ENCODE results near the gene GCC1.
A peak's percentile ranks its signal among the peaks of the same experiment; 100 is the strongest.
"Not testable (repeated sequence)": the region's sequence is repeated elsewhere in the genome, so short reads cannot be mapped to it uniquely, and the experiment has no call there.

Gene GCC1

GRCh38 chr7:127588697-127589482, 3.5 kb upstream of the GCC1 start:
- peak in 52 of 56 donors; percentile 16 to 75 (median 48) for DNase-seq

DNA sequence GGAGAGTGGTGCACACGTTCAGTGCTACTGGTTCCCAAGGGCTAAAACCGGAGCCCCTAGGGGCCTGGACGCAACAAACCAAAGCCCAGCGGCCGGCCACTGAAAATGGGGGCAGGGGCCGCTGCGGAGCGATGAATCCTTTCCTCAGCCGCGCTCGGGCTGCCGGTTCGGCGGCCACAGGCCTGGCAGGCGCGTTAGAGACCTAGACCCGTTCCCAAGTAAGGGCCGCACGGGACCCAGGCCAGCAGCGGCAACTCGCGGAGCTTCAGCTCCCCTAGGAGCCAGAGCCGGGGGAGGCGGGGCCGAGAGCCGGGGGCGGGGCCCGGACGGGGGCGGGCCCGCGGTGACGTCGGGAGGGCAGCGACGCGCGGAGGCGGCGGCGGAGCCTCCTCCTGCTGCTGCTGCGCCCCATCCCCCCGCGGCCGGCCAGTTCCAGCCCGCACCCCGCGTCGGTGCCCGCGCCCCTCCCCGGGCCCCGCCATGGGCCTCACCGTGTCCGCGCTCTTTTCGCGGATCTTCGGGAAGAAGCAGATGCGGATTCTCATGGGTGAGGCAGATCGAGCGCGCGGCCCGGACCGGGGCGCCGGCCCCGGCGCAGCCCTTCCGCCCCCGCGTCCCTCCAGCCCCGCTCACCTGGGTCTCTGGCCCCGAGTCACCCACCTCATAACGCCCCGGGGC, 2.8 kb upstream of the GCC1 start, which contains the start of gene ARF5:
TSS of gene ARF5 (plus strand) at position 393 of the 678 bp plus-strand sequence. CDS start at position 481, 88 bp downstream.
- DNase-seq: peak in 55 of 56 donors; percentile 18 to 92 (median 83)

GRCh38 chr7:127587663-127588018, 2.2 kb upstream of the GCC1 start:
- DNase-seq: peak in 5 of 56 donors; percentile 20 to 48 (median 40)

- no peak for DNase-seq
Observed at GRCh38 chr7:127586346-127586745, 950 bp upstream of the GCC1 start.

DNA sequence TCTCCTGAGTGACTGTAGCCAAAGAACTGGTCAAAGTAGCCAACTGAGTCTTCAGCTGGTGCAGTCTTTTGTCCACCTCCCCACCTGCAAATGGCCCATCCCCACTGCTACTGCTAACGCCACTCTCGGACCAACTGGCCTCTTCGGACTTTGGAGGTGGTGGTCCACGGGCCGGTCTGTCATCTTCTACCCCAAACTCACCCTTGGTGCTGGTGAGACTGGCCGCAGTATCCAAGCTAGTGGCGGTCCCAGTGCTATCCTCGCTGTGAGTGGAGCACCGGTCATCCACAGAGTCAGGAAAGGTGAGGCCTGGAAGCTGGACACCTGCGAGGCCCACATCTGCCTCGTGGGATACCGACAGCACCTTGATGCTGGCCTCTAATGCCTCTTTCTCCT, 750 bp downstream of the GCC1 start:
- no peak for DNase-seq

- DNase-seq: peak in 25 of 56 donors; percentile 5 to 61 (median 18)
Observed at GRCh38 chr7:127582361-127582760, 3.0 kb downstream of the GCC1 start.

GRCh38 chr7:127581716-127582115, 3.7 kb downstream of the GCC1 start:
- no peak for DNase-seq

DNA sequence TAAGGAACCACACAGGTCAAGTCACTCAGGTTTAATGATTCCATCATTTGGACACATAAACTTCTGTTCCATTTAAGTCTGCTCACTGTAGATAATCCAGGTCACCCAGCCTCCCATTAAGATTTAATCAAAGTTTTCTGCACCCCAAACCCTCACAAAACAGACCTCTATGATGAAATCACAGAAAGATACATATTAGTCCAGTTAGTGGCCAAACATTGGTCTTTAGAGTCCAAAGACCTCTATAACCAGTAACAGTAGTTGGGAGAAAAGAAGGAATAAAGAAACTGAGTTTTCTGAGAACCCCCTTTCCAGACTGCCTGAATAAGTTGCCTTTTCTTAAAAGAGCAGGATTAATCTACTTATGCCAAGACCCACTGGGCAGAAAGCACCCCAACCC, 4.8 kb downstream of the GCC1 start:
- no peak for DNase-seq

DNA sequence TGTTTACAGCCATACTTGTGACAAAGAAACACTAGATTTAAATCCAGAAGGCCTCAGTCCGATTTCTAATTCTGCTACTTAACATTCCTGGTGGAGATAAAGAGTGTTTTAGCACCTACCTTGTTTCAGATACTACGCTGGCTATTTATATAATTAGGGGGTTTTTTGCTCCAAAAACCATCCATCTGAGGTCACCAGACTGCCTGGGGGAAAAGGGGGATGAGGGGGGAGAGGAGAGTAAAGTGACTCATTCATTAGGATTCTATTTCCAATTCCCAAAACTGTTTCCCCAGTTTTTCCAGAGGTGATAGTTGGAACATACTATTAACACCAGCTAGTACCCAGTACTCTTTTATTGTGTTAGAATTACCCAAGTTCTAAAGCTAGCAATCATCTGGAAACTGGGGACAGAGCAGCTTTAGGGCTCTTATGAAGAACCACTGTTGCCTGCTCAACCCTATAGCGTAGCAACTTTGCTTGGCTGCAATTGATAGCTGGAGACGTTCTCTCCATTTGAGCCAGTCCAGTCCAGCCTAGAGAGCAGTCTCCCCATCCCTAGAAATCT, 6.6 kb downstream of the GCC1 start:
- DNase-seq: no peak

DNA sequence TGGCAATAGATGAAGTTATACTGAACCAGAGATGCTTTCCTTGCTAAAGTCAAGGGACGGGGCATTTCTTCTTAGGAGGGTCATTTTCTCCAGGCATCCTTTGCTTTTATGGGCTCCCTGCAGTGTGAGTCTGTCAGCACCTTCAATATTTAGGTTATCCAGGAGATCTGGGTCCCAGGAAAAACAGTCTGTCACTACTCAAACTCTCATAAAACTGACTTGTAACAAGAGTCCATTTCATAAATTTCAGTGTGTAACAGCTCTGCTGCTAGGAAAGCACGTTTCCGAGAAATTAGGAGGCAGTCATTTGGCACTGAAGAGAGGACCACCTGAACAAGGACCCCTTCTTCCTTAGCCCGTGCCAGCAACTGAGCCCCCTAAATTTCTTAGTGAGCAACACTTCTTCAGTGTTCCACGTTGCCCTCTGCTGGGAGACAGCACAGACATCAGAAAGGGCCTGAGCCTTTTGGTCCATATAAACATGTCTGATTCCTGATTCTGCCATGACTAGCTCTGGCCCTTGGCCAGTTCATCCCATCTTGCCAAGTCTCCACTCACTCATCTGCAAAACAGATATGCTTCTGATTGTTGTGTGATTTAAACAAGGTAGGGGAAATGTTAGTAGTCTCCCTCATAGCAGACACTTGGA, 7.2 kb downstream of the GCC1 start:
- DNase-seq: peak in 1 of 56 donors; percentile 10

- no peak for DNase-seq
Observed at GRCh38 chr7:127571741-127572505, 13.5 kb downstream of the GCC1 start.

DNA sequence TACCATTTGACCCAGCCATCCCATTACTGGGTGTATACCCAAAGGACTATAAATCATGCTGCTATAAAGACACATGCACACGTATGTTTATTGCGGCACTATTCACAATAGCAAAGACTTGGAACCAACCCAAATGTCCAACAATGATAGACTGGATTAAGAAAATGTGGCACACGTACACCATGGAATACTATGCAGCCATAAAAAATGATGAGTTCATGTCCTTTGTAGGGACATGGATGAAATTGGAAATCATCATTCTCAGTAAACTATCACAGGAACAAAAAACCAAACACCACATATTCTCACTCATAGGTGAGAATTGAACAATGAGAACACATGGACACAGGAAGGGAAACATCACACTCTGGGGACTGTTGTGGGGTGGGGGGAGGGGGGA, 17.4 kb downstream of the GCC1 start:
- DNase-seq: not testable (repeated sequence)

DNA sequence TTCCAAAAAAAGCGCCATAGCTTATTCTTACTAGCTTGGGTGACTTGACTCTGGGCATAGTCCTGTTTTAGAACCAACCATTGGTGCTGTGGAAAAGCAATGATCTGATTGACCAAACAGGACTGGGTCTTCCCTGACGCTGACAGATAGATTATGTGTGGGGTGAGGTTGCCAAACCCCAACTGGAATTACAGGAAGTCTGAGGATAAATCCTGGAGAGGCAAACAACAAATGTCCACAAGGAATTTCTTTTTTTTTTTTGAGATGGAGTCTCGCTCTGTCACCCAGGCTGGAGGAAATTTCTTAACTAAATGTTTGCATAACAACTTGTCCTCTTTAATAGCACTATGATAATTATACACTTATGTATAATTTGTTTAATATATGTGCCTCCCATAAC, 19.2 kb downstream of the GCC1 start:
- no peak for DNase-seq

- no peak for DNase-seq
Observed at GRCh38 chr7:127557803-127558202, 27.6 kb downstream of the GCC1 start.

GRCh38 chr7:127556404-127556803, 29.0 kb downstream of the GCC1 start:
- no peak for DNase-seq

- no peak for DNase-seq
Observed at GRCh38 chr7:127551941-127552340, 33.5 kb downstream of the GCC1 start.

- no peak for DNase-seq
Observed at GRCh38 chr7:127550247-127550646, 35.1 kb downstream of the GCC1 start.

DNA sequence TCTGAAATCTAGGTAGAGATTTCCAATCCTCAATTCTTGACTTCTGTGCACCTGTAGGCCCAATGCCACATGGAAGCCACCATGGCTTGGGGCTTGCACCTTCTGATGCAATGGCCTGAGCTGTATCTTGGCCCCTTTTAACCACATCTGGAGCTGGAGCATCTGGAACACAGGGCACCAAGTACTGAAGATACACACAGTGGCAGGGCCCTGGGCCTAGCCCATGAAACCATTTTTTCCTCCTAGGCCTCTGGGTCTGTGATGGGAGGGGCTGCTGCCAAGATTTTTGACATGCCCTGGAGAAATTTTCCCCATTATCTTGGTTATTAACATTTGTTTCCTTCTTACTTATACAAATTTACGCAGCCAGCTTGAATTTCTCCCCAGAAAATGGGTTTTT, 39.1 kb downstream of the GCC1 start:
- DNase-seq: no peak

DNA sequence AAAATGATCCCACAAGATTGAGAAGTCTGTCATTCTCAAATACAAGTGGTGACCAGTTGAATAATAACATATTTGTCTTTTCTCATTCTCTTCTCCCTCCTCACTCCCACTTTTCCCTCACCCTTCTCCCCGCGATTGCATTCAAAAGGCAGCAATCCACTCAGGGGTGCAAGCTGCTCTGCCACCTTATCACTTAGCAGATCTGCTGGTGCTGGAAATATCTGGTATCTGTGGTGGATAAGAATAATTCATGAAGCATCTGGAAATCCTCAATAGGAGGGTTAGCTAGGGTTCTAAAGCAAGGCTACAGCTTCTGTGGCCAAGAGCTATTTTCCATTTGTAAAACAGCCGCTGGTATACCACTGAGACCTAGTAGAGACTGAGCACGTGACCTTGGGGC, 43.8 kb downstream of the GCC1 start:
- no peak for DNase-seq

DNA sequence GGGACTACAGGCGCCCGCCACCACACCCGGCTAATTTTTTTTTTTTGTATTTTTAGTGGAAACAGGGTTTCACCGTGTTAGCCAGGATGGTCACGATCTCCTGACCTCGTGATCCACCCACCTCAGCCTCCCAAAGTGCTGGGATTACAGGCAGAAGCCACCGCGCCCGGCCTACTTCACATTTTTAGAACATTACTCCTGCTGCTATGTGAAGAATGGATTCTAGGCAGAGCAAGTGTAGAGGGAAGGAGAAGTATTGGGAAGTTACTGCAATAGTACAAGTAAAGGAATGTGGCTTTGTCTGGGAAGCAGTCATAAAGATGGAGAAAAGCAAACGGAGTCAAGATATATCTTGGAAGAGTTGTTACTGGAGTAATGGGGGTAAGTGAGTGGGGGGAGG, 44.9 kb downstream of the GCC1 start:
- not testable (repeated sequence) for DNase-seq

DNA sequence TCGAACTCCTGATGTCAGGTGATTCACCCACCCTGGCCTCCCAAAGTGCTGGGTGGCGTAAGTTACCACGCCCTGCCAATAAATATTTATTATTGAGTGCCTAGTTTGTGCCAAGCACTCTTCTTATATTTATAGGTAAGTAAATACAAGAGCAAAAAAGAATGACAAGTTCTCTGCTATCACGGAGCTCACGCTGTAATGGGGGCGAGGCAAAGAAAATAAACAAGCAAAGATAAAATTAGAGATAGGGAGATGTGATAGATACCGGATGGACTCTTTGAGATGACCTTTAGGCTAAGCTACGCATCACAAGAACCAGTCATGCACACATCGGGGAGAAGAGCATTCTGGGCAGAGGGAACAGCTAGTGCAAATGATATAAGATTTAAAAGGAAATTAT, 46.3 kb downstream of the GCC1 start:
- no peak for DNase-seq
